Progenitor cell of endocrine pancreas (in vitro differentiated cells): ENCODE measurements around the gene CMPK1. TPM values are rescaled to one million over a fixed set of nuclear protein-coding genes. Genes with fewer than 3 reads are reported as not detected.
"Not testable (repeated sequence)": the region's sequence is repeated elsewhere in the genome, so short reads cannot be mapped to it uniquely, and the experiment has no call there.

Experiments
- DNase-seq: peaks from one replicate; pipeline ENCODE4 v3.0.0; 2021; ENCODE audit warnings: low spot score; ENCODE audit not compliant: unreplicated experiment
- H3K27ac Mint-ChIP-seq: 2 replicates; pipeline ENCODE4 v1.8.0; 2021; ENCODE audit warnings: mild to moderate bottlenecking, moderate library complexity, mixed read lengths
- H3K27me3 Mint-ChIP-seq: 2 replicates; pipeline ENCODE4 v1.8.0; 2021; ENCODE audit warnings: mixed read lengths
- H3K36me3 Mint-ChIP-seq: 2 replicates; pipeline ENCODE4 v1.8.0; 2022; ENCODE audit warnings: mixed read lengths; ENCODE audit not compliant: insufficient read depth
- H3K4me1 Mint-ChIP-seq: 2 replicates; pipeline ENCODE4 v1.8.0; 2021; ENCODE audit warnings: low read depth, mixed read lengths
- H3K4me3 Mint-ChIP-seq: 2 replicates; pipeline ENCODE4 v1.8.0; 2021; ENCODE audit warnings: low read depth, mild to moderate bottlenecking, moderate library complexity, mixed read lengths
- H3K9me3 Mint-ChIP-seq: 2 replicates; pipeline ENCODE4 v1.8.0; 2021; ENCODE audit warnings: low read depth, mixed read lengths
- CTCF ChIP-seq: fragments of 200-600 bp; sonication (generic); IDR thresholded peaks from one replicate; pipeline ENCODE4 v1.5.0; 2021; ENCODE audit warnings: antibody characterized with exemption, mild to moderate bottlenecking; ENCODE audit not compliant: unreplicated experiment
- long read RNA-seq: library from polyadenylated mRNA; unstranded; transcript quantifications from one replicate; pipeline ENCODE4 v2.0.0, GENCODE V29; 2020
- total RNA-seq: library from RNA; stranded (reverse); gene quantifications from 2 replicates; pipeline ENCODE4 v1.2.1, GENCODE V29; 2021

Gene CMPK1
- total RNA-seq = 51.7 and 53.1 TPM in 2 replicates
- long read RNA-seq, transcript CMPK1-203 (6 exons, 2,930 nt) = major isoform, 188 of 207 reads
- long read RNA-seq, partial matches to known transcripts = 8 of 207 reads
- long read RNA-seq, other reads (novel, unspliced or antisense) = 5 of 207 reads

- no peak for DNase-seq
- H3K4me3 Mint-ChIP-seq = no peak within 1 kb of the TSS
- peak; percentile 7 for TF ChIP-seq CTCF
- peak within 1 kb of the TSS; percentile 97 for H3K27ac Mint-ChIP-seq
- peaks cover 10% of the 10 kb centered on the region for H3K4me1 Mint-ChIP-seq
- no peaks in the 10 kb centered on the region for H3K36me3 Mint-ChIP-seq
- H3K27me3 Mint-ChIP-seq = no peaks in the 10 kb centered on the region
- no peaks in the 10 kb centered on the region for H3K9me3 Mint-ChIP-seq
Measured at GRCh38 chr1:47333578-47333921, at the start of gene CMPK1. CMPK1 (plus strand) TSS chr1:47333790; CDS start chr1:47333946, 156 bp downstream.

GRCh38 chr1:47288116-47288515, 45.5 kb upstream of the CMPK1 start:
- H3K27me3 Mint-ChIP-seq, H3K4me1 Mint-ChIP-seq, DNase-seq, H3K9me3 Mint-ChIP-seq, H3K27ac Mint-ChIP-seq, H3K4me3 Mint-ChIP-seq, H3K36me3 Mint-ChIP-seq: not testable (repeated sequence)

- not testable (repeated sequence) for H3K9me3 Mint-ChIP-seq, H3K4me1 Mint-ChIP-seq, H3K4me3 Mint-ChIP-seq, H3K36me3 Mint-ChIP-seq, H3K27me3 Mint-ChIP-seq, H3K27ac Mint-ChIP-seq, DNase-seq
Measured at GRCh38 chr1:47294863-47295262, 38.7 kb upstream of the CMPK1 start.

GRCh38 chr1:47295579-47295978, 38.0 kb upstream of the CMPK1 start:
- no peaks in the 10 kb centered on the region for H3K27me3 Mint-ChIP-seq
- no peak for DNase-seq
- H3K27ac Mint-ChIP-seq = no peak overlapping the region
- no peaks in the 10 kb centered on the region for H3K4me1 Mint-ChIP-seq
- no peaks in the 10 kb centered on the region for H3K9me3 Mint-ChIP-seq
- no peak for TF ChIP-seq CTCF
- no peak overlapping the region for H3K4me3 Mint-ChIP-seq
- H3K36me3 Mint-ChIP-seq = peaks cover 4% of the 10 kb centered on the region

- no peak overlapping the region for H3K27ac Mint-ChIP-seq
- no peaks in the 10 kb centered on the region for H3K27me3 Mint-ChIP-seq
- no peaks in the 10 kb centered on the region for H3K9me3 Mint-ChIP-seq
- no peak for DNase-seq
- no peak overlapping the region for H3K4me3 Mint-ChIP-seq
- no peak for TF ChIP-seq CTCF
- H3K4me1 Mint-ChIP-seq = no peaks in the 10 kb centered on the region
- peaks cover 9% of the 10 kb centered on the region for H3K36me3 Mint-ChIP-seq
Measured at GRCh38 chr1:47298025-47298699, 35.4 kb upstream of the CMPK1 start.

- H3K36me3 Mint-ChIP-seq = peaks cover 13% of the 10 kb centered on the region
- no peaks in the 10 kb centered on the region for H3K4me1 Mint-ChIP-seq
- TF ChIP-seq CTCF = no peak
- no peak overlapping the region for H3K4me3 Mint-ChIP-seq
- DNase-seq = no peak
- H3K27ac Mint-ChIP-seq = no peak overlapping the region
- no peaks in the 10 kb centered on the region for H3K27me3 Mint-ChIP-seq
- no peaks in the 10 kb centered on the region for H3K9me3 Mint-ChIP-seq
Measured at GRCh38 chr1:47302472-47302871, 31.1 kb upstream of the CMPK1 start.
